ENCODE data around the gene TP73. TPM values are rescaled to one million over a fixed set of nuclear protein-coding genes. Genes with fewer than 3 reads are reported as not detected.

Gene TP73
- total and polyA plus RNA-seq, 4 donors = 0.30 to 3.0 (median 1.2) TPM

- no peak for DNase-seq (ENCODE audit: low read depth in 4 of 6, low spot score in 6 of 6)
- Histone ChIP-seq H3K27me3 (ENCODE audit: control insufficient read depth, insufficient read depth, low read length) (peaks cover 12% of the 10 kb centered on the region), H3K27ac (ENCODE audit: low read depth, low read length) (no peak overlapping the region), H3K36me3 (ENCODE audit: control insufficient read depth, insufficient read depth, low read length) (peaks cover 77% of the 10 kb centered on the region), H3K4me3 (ENCODE audit: low read depth, low read length) (no peak overlapping the region), H3K9me3 (ENCODE audit: control insufficient read depth, insufficient read depth, low read length) (no peaks in the 10 kb centered on the region), H3K4me1 (ENCODE audit: control insufficient read depth, insufficient read depth, low read length) (peaks cover 22% of the 10 kb centered on the region)
- 85% methylated on average over 13 of the region's 13 CpGs for WGBS (ENCODE audit: insufficient coverage)
Observed at GRCh38 chr1:3736131-3736561, 83.8 kb downstream of the TP73 start.

GRCh38 chr1:3736708-3737107 lies 84.4 kb downstream of the TP73 start:
- Histone ChIP-seq H3K27ac (ENCODE audit: low read depth, low read length) (no peak overlapping the region), H3K4me1 (ENCODE audit: control insufficient read depth, insufficient read depth, low read length) (peaks cover 17% of the 10 kb centered on the region), H3K36me3 (ENCODE audit: control insufficient read depth, insufficient read depth, low read length) (peaks cover 82% of the 10 kb centered on the region), H3K27me3 (ENCODE audit: control insufficient read depth, insufficient read depth, low read length) (peaks cover 12% of the 10 kb centered on the region), H3K4me3 (ENCODE audit: low read depth, low read length) (no peak overlapping the region), H3K9me3 (ENCODE audit: control insufficient read depth, insufficient read depth, low read length) (no peaks in the 10 kb centered on the region)
- DNase-seq (ENCODE audit: low read depth in 4 of 6, low spot score in 6 of 6) = no peak
- 94% methylated on average over 12 of the region's 14 CpGs for WGBS (ENCODE audit: insufficient coverage)

- no peak overlapping the region for H3K27ac ChIP-seq (ENCODE audit: low read depth, low read length)
- H3K9me3 ChIP-seq (ENCODE audit: control insufficient read depth, insufficient read depth, low read length) = no peaks in the 10 kb centered on the region
- H3K4me3 ChIP-seq (ENCODE audit: low read depth, low read length) = no peak overlapping the region
- 94% methylated on average over 12 of the region's 12 CpGs for WGBS (ENCODE audit: insufficient coverage)
- H3K27me3 ChIP-seq (ENCODE audit: control insufficient read depth, insufficient read depth, low read length) = no peaks in the 10 kb centered on the region
- no peak for DNase-seq (ENCODE audit: low read depth in 4 of 6, low spot score in 6 of 6)
- no peaks in the 10 kb centered on the region for H3K4me1 ChIP-seq (ENCODE audit: control insufficient read depth, insufficient read depth, low read length)
- peaks cover 92% of the 10 kb centered on the region for H3K36me3 ChIP-seq (ENCODE audit: control insufficient read depth, insufficient read depth, low read length)
Observed at GRCh38 chr1:3738943-3739342, 86.6 kb downstream of the TP73 start.

- Histone ChIP-seq H3K36me3 (ENCODE audit: control insufficient read depth, insufficient read depth, low read length) (peaks cover 90% of the 10 kb centered on the region), H3K4me1 (ENCODE audit: control insufficient read depth, insufficient read depth, low read length) (peaks cover 6% of the 10 kb centered on the region), H3K4me3 (ENCODE audit: low read depth, low read length) (no peak overlapping the region), H3K9me3 (ENCODE audit: control insufficient read depth, insufficient read depth, low read length) (no peaks in the 10 kb centered on the region), H3K27me3 (ENCODE audit: control insufficient read depth, insufficient read depth, low read length) (no peaks in the 10 kb centered on the region), H3K27ac (ENCODE audit: low read depth, low read length) (no peak overlapping the region)
- DNase-seq (ENCODE audit: low read depth in 4 of 6, low spot score in 6 of 6) = no peak
- 84% methylated on average over 8 of the region's 9 CpGs for WGBS (ENCODE audit: insufficient coverage)
Observed at GRCh38 chr1:3740042-3740441, 87.7 kb downstream of the TP73 start.

GRCh38 chr1:3740752-3741151 lies 88.4 kb downstream of the TP73 start:
- no peaks in the 10 kb centered on the region for H3K9me3 ChIP-seq (ENCODE audit: control insufficient read depth, insufficient read depth, low read length)
- H3K4me3 ChIP-seq (ENCODE audit: low read depth, low read length) = no peak overlapping the region
- H3K27ac ChIP-seq (ENCODE audit: low read depth, low read length) = no peak overlapping the region
- DNase-seq (ENCODE audit: low read depth in 4 of 6, low spot score in 6 of 6) = no peak
- no peaks in the 10 kb centered on the region for H3K27me3 ChIP-seq (ENCODE audit: control insufficient read depth, insufficient read depth, low read length)
- peaks cover 13% of the 10 kb centered on the region for H3K4me1 ChIP-seq (ENCODE audit: control insufficient read depth, insufficient read depth, low read length)
- WGBS (ENCODE audit: insufficient coverage) = 96% methylated on average over 9 of the region's 13 CpGs
- H3K36me3 ChIP-seq (ENCODE audit: control insufficient read depth, insufficient read depth, low read length) = peaks cover 90% of the 10 kb centered on the region

- H3K9me3 ChIP-seq (ENCODE audit: control insufficient read depth, insufficient read depth, low read length) = no peaks in the 10 kb centered on the region
- peaks cover 84% of the 10 kb centered on the region for H3K36me3 ChIP-seq (ENCODE audit: control insufficient read depth, insufficient read depth, low read length)
- H3K27me3 ChIP-seq (ENCODE audit: control insufficient read depth, insufficient read depth, low read length) = no peaks in the 10 kb centered on the region
- WGBS (ENCODE audit: insufficient coverage) = 96% methylated on average over 19 of the region's 22 CpGs
- DNase-seq (ENCODE audit: low read depth in 4 of 6, low spot score in 6 of 6) = no peak
- no peak overlapping the region for H3K27ac ChIP-seq (ENCODE audit: low read depth, low read length)
- H3K4me3 ChIP-seq (ENCODE audit: low read depth, low read length) = no peak overlapping the region
- peaks cover 24% of the 10 kb centered on the region for H3K4me1 ChIP-seq (ENCODE audit: control insufficient read depth, insufficient read depth, low read length)
Observed at GRCh38 chr1:3741566-3742438, 89.5 kb downstream of the TP73 start.

- WGBS (ENCODE audit: insufficient coverage) = 97% methylated on average over 22 of the region's 24 CpGs
- H3K9me3 ChIP-seq (ENCODE audit: control insufficient read depth, insufficient read depth, low read length) = no peaks in the 10 kb centered on the region
- no peak overlapping the region for H3K27ac ChIP-seq (ENCODE audit: low read depth, low read length)
- DNase-seq (ENCODE audit: low read depth in 4 of 6, low spot score in 6 of 6) = no peak
- no peaks in the 10 kb centered on the region for H3K27me3 ChIP-seq (ENCODE audit: control insufficient read depth, insufficient read depth, low read length)
- peaks cover 28% of the 10 kb centered on the region for H3K4me1 ChIP-seq (ENCODE audit: control insufficient read depth, insufficient read depth, low read length)
- no peak overlapping the region for H3K4me3 ChIP-seq (ENCODE audit: low read depth, low read length)
- H3K36me3 ChIP-seq (ENCODE audit: control insufficient read depth, insufficient read depth, low read length) = peaks cover 77% of the 10 kb centered on the region
Observed at GRCh38 chr1:3742439-3743298, 90.4 kb downstream of the TP73 start.

- Histone ChIP-seq H3K9me3 (ENCODE audit: control insufficient read depth, insufficient read depth, low read length) (no peaks in the 10 kb centered on the region), H3K27ac (ENCODE audit: low read depth, low read length) (no peak overlapping the region), H3K27me3 (ENCODE audit: control insufficient read depth, insufficient read depth, low read length) (no peaks in the 10 kb centered on the region), H3K4me3 (ENCODE audit: low read depth, low read length) (no peak overlapping the region), H3K4me1 (ENCODE audit: control insufficient read depth, insufficient read depth, low read length) (peaks cover 33% of the 10 kb centered on the region), H3K36me3 (ENCODE audit: control insufficient read depth, insufficient read depth, low read length) (peaks cover 70% of the 10 kb centered on the region)
- WGBS (ENCODE audit: insufficient coverage) = 58% methylated on average over 2 of the region's 4 CpGs
- DNase-seq (ENCODE audit: low read depth in 4 of 6, low spot score in 6 of 6) = no peak
Observed at GRCh38 chr1:3743421-3743820, 91.1 kb downstream of the TP73 start.

- peaks cover 33% of the 10 kb centered on the region for H3K4me1 ChIP-seq (ENCODE audit: control insufficient read depth, insufficient read depth, low read length)
- H3K27me3 ChIP-seq (ENCODE audit: control insufficient read depth, insufficient read depth, low read length) = no peaks in the 10 kb centered on the region
- 96% methylated on average over 12 of the region's 12 CpGs for WGBS (ENCODE audit: insufficient coverage)
- DNase-seq (ENCODE audit: low read depth in 4 of 6, low spot score in 6 of 6) = no peak
- no peak overlapping the region for H3K4me3 ChIP-seq (ENCODE audit: low read depth, low read length)
- H3K9me3 ChIP-seq (ENCODE audit: control insufficient read depth, insufficient read depth, low read length) = no peaks in the 10 kb centered on the region
- no peak overlapping the region for H3K27ac ChIP-seq (ENCODE audit: low read depth, low read length)
- peaks cover 66% of the 10 kb centered on the region for H3K36me3 ChIP-seq (ENCODE audit: control insufficient read depth, insufficient read depth, low read length)
Observed at GRCh38 chr1:3743826-3744225, 91.5 kb downstream of the TP73 start.

All from spinal cord (tissue), 10 donors.